NCI-H1417 treated with DMSO at 0.1 percent for 48 hours (cell line): Measurements from ENCODE around the gene SLC1A4.
"Not testable (repeated sequence)": the region's sequence is repeated elsewhere in the genome, so short reads cannot be mapped to it uniquely, and the experiment has no call there.

Source experiments
- DNase-seq: peaks from one replicate; lab custom pipeline; 2025; lab: John Stamatoyannopoulos, UW

Gene SLC1A4

GRCh38 chr2:64989126-64989981 is at the start of gene SLC1A4:
TSS of gene SLC1A4 (plus strand) at chr2:64989399. CDS start at chr2:64989644, 245 bp downstream.
- DNase-seq = peak; percentile 90

- DNase-seq = no peak
Observed at GRCh38 chr2:64941143-64941542, 48.1 kb upstream of the SLC1A4 start.

GRCh38 chr2:64941801-64942200 is 47.4 kb upstream of the SLC1A4 start:
- no peak for DNase-seq

GRCh38 chr2:64942693-64943092 is 46.5 kb upstream of the SLC1A4 start:
- DNase-seq = no peak

- no peak for DNase-seq
Observed at GRCh38 chr2:64943387-64944150, 45.6 kb upstream of the SLC1A4 start.

- DNase-seq = no peak
Observed at GRCh38 chr2:64944484-64944883, 44.7 kb upstream of the SLC1A4 start.

- DNase-seq = no peak
Observed at GRCh38 chr2:64945973-64946768, 43.0 kb upstream of the SLC1A4 start.

- DNase-seq = no peak
Observed at GRCh38 chr2:64946769-64947247, 42.4 kb upstream of the SLC1A4 start.

GRCh38 chr2:64947885-64948284 is 41.3 kb upstream of the SLC1A4 start:
- DNase-seq = no peak

- DNase-seq = no peak
Observed at GRCh38 chr2:64950226-64951160, 38.7 kb upstream of the SLC1A4 start.

- DNase-seq = no peak
Observed at GRCh38 chr2:64951306-64951953, 37.8 kb upstream of the SLC1A4 start.

- no peak for DNase-seq
Observed at GRCh38 chr2:64952096-64952495, 37.1 kb upstream of the SLC1A4 start.

- no peak for DNase-seq
Observed at GRCh38 chr2:64952511-64953482, 36.4 kb upstream of the SLC1A4 start.

GRCh38 chr2:64955467-64955866 is 33.7 kb upstream of the SLC1A4 start:
- no peak for DNase-seq

- no peak for DNase-seq
Observed at GRCh38 chr2:64957109-64957903, 31.9 kb upstream of the SLC1A4 start.

- DNase-seq = no peak
Observed at GRCh38 chr2:64958556-64958955, 30.6 kb upstream of the SLC1A4 start.

GRCh38 chr2:64960819-64961218 is 28.4 kb upstream of the SLC1A4 start:
- DNase-seq = no peak

- DNase-seq = not testable (repeated sequence)
Observed at GRCh38 chr2:64963138-64963537, 26.1 kb upstream of the SLC1A4 start.
